GM18498 (cell line): Measurements from ENCODE around the gene STX18.

Experiments
- ATAC-seq: cut with Tn5 transposase; IDR thresholded peaks from one replicate; pipeline ENCODE4 v1.9.1; 2021; ENCODE audit warnings: mild to moderate bottlenecking, moderate library complexity; ENCODE audit not compliant: unreplicated experiment

STX18 gene

DNA sequence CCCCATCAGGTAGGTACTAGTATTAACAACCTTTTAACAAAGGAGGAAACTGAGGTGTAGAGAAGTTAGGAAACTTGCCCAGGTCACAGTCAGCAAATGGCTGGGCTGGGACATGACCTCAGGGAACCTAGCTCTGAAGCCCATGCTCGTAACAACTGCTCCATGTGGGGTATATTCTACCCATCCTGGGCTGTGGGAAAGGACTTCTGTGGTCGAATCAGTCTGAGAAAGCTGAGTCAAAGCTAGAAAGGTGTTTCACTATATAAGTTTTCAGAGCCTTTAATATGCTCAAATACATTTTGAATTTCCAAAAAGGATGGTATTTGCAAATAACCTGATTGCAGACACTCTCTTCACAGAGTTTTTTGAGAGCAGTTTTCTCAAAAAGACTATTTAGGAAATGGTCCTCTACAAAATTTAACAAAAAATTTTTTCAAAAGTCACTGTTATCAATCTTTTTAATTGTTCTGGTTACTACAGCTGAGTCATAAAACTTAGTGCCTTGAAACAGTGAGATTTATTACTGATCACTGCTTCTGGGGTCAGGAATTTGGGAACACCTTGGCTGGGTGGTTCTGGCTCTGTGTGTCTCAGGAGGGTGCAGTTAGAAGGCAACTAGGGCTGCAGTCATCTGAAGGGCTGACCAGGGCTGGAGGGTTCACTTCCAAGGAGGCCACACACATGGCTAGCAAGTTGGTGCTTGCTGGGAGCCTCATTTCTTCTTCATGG lies 101.4 kb downstream of the STX18 start:
- no peak for ATAC-seq

DNA sequence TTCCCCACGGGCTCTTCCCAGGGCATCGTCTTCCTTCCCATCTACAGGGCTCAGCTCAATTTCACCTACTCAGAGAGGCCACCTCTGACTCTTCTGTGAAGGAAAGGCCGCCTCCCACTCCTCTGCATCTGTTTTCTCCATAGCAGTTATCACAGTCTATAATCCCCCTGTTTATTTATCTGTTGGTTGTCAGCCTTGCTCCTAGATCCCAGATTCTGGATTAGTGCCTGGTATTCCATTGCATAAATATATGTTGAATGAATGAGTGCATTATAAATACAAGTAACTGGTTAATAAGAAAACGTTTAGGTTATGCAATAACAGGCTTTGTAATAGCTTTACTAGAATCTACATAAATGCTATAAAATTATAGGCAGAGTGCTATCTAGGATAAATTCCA lies 102.1 kb downstream of the STX18 start:
- ATAC-seq = no peak

DNA sequence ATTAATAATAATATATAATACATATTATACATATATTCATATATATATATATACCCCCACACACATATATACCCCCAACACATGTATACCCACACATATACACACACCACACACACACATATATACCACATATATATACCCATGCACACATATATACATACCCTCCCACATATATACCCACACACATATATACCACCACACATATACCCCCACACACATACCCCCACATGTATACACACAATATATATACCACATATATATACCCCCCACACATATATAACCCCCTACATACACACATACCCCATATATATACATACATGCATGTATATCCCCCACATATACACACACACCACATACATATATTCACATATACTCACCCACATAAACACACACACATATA lies 103.0 kb downstream of the STX18 start:
- ATAC-seq = no peak

DNA sequence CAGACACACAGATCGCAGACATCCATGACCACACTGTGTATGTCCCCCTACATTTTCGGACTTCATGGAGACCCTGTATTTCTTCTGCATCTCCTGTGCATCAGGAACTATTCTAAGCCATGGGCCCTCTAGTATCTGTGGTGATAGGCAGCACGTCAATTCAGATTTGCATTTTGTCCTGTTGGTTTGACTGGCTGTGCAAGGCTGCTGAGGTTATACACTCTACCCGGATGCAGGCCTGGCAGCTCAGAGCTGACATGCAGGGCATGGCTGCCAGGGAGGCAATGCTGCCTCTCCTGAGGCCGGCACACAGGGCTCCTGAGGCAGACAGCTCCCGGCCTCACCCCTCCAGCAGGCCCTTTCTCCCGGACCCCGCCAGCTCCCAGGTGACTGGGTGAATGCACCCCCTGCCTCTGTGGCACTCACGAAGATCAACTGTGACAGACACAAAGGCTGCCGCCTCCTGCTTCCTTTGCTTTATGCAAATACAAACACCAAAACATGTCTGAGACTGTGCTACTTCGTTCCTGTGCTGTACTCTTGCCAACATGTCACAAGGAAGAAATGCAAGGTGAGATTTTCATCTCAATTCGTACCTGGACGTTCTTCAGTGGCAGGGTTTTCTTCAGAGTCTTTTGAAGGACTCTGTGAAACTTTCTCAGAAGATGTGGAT lies 103.9 kb downstream of the STX18 start:
- ATAC-seq = no peak

DNA sequence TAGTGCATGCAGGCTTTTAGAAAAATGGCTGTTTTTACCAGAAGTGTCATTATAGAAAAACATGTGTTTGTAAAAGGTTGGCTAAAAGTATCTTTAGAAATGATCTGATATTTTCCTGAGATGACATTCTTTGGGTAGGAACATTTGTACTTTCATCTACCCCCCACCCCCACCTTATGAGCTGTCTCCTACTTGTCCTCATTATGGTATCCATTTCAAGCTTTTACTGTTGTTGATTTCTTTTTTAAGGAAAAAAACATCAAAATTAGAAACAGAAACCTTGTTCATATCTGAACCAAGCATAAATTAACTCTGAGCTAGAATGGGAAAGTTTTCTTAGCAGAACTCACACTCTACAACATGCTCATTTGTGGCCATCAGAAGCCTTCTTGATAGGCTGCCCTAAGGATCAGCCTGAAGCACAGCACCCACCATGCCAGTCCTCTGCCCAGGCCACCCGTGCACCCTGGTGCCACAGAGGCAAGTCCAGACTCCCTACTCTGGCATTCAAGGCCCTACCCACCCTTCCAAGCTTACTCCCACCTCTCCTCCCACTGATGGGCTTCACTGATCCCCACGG lies 105.5 kb downstream of the STX18 start:
- ATAC-seq = no peak

DNA sequence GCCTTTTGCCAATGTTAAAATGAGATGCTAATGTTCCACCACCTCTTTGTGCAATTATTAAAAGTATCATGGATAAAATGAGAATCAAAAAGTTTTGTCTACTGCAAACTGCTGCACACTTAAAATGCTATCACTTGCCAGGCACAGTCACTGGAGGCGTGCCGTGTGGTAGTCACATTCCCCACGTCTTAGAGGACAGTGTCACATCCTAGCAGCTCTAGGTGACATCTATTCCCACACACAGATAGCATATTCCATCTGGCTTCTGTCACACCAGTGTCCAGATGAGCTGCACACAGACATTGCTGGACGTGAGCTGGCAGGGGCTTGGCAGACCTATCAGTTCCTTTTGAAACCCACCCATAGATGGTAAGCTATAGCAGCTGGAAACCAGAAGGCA lies 107.9 kb downstream of the STX18 start:
- ATAC-seq = no peak

DNA sequence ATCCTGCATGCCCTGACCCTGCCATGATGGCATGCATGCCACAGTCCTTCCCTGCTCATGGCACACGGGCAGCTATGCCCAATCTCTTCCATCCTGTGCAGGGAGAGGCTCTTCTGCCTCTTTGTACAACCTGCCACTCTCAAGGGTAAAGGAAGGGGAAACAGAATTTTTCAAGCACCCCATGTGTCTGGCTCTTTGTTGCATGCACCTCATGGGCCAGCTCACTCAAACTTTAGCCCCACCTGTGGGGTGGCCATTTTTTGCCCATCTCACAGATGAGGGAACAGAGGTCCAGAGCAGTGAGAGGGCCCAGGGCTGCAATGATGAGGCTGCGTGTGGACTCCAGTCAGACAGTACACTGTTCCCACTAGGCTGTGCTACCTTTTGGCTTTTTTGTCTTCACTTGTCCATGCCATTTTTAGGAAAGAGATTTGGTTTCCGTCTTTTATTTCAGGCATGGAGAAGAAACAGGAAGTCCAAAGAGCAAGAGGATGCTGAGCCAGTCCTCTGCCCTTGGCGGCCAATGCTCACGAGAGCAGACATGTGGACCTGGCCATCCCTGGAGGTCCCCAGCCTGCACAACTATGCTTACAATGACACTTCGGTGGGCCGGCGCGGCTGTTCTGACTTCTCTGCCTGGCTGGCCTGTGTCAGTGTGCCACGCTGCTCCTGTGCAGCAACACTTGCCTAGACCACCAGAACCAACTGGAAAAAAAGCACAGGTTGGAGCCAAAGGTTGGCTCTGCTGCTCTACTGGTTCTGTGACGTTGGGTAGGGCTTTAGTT lies 109.3 kb downstream of the STX18 start:
- ATAC-seq = no peak

DNA sequence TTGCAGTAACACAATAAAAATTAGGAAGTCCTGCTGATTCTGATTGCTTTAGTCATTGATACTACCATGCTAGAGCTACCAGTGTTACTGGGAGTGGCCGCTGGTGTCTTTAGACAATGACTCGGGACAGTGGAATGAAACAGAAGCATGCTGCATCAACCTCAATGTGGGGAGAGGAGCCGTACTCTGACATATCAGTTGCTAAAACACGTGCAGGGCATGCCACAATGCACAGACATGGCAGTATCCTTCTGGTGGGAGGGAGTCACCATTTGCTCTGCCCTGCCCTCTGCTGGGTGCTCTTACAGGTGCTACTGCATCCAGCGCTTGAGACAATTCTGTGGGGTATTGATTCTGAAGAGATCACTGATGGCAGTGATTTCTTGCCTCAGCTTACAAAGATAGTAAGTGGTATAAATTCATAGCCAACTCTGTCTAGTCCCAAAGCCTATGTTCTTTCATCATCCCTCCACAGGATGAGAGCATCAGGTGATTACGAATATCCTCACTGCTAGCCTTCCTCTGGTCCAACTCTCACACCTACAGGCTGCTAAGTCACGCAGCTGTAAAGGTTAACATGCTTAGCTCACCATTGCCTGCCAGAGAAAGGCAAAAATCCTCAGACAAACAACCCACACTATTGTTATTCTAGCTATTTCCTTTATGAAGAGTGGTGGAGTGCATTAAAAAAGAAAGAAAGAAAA lies 111.2 kb downstream of the STX18 start:
- ATAC-seq = peak; percentile 66

DNA sequence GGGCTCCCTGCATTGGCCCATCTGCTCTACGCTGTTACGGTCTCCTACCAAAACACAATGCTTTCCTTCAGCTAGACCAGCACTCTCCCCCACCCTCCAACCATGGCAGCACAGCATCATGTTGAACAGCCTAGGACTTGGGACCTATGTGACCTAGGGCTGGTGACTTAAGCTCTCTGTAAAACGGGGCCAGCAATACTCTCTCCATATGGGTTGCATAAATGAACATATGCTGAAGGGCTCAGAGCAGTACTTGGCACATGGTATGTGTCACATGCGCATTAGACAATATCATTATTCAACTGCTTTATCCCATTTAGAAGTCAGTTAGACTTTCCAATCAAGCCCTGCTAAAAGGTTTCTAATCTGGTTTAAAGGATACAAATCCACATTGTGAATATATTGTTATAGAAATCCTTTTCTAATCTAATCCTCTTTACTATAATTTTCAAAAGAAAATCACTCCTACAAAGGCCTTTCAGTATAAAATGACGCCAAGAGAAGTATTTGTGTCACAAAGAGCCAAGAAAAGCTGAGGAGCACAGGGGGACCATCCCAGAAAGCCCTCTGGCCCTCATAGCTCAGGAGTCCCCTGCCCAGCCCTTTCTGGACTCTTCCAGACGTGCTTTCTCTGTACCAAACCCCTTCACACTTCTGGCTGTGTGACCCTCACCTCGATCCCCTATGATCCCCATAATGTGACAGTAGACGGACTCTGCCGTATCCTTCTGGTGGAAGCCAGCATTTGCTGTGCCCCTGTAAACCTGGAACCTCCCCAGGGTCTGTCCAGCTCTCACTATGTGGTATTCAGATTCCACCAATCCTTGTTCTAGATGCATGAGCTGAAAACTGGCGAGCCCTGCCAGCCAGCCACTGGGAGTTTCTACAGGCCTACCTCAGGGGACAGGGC lies 112.6 kb downstream of the STX18 start:
- ATAC-seq = no peak

DNA sequence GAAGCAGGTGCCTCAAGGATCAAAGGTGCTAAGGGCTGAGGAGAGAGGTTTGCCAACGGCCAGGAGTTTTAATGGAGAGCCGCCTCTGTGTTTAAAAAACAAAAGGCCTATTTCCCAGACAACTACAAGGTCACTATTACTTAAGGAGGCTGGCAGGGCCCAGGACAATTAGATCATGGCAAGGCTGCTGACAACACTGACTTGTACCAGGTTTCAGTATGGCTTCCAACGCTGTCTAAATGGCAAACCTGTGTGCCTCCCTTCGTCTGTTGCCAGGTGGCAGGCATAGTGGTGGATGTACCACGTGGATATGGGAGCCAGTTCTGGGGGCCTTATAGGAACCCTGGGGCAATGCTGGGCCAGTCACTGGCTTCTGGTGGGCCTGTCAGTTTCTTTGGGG lies 114.0 kb downstream of the STX18 start:
- no peak for ATAC-seq

DNA sequence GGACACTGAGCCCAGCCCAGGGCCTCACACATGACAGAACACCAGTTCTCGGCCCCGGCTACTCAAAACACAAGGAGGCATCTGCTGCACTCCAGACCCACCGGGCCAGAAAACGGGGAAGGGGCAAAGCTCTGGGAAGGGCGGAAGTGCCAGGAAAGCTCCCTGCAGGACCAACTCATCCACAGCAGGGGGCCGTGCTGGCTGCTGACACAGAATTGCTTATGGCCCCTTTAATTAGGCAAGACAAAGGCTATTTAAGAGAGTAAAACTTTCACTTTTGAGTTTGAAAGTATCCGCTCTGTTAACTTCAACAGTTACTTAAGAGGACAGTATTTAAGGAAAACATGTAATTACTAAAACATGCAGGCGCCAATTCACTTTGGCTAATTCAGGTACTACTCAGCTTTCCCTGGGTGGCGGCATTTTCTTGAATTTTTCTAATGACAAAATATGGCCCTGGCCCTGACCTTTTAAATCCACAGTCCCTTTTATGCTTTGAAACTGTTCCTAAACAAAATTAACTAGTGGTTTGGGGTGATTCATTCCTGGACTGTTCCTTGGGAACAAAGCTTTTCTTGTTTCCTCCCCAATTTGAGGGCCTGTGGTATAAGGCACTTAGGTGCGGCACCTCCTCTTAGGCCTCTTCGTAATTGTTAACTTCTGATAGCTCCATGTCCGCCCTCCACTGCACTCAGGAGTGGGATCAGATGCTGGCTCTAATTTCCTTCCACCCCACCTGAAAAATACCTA lies 114.6 kb downstream of the STX18 start:
- ATAC-seq = no peak

DNA sequence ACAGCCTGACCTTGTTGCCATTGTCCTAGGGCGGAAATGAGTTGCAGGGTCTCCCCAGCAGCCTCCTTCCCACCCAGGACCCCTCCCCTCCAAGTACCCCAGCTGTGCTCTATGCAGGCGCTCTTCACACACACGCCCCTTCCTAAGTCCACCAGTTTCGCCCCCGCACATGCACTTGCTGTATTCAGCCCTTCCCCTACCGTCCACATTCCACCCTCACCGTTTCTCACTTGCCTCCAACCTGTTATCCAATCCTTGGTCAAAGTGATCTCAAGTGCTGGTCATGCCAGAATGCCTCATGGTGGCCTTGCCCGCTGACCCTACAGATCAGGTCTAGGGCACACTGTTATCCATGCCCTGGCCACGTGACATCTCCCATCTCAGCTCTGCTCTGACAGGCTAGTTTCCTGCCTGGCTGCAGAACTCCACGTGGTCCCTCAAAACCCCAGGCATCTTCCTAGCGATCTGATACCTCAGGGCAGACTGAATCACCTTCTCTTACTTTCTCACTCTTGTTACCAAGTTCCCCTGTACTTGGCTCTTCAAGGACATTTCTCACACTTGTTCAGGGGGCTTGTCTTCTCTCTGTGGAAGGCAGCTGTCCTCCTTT lies 115.2 kb downstream of the STX18 start:
- no peak for ATAC-seq

DNA sequence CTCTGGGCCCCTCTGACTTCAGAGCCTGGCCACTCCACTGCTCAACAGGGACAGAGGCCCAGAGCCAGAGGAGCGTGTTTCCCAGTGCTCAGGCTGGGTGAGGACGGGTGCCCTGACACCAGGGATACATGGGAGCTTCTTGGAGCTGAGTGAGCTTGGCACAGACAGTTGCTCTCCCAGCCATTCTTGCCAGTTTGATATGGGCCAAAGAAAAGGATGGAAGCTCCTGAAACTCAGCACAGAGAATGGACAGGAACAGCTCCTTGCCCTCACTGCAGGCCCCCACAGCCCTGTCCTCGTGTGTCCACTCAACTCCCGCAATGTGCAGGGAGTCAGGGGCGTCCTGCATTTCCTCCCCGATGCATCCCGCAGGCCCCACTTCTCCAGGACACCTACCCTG lies 116.2 kb downstream of the STX18 start:
- no peak for ATAC-seq

DNA sequence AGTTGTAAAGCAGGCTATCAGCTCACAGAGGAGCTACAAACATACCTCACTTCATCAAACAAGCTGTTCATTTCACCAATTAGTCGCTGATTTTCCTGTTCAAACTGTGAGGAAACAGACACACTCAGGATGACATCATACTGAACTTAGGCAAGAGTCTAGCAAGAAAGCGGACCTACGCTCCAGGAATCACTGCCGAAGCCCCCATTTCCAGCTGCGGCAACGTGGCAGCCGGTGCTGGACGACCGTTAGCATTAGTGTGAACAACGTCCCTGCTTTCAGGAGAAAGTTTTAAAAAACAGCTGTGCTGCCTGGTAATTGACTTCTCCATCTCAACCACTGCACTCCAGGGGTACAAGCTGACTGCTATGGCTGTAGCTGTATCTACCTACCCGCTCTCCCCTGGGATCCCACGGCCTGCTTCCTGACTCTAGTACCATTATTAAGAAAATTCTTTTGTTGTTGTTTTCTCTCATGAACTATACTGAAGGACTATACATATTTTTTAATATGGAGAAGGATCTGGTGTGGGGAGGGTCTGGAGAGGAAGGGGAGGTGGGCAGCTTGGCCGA lies 116.6 kb downstream of the STX18 start:
- ATAC-seq = no peak

DNA sequence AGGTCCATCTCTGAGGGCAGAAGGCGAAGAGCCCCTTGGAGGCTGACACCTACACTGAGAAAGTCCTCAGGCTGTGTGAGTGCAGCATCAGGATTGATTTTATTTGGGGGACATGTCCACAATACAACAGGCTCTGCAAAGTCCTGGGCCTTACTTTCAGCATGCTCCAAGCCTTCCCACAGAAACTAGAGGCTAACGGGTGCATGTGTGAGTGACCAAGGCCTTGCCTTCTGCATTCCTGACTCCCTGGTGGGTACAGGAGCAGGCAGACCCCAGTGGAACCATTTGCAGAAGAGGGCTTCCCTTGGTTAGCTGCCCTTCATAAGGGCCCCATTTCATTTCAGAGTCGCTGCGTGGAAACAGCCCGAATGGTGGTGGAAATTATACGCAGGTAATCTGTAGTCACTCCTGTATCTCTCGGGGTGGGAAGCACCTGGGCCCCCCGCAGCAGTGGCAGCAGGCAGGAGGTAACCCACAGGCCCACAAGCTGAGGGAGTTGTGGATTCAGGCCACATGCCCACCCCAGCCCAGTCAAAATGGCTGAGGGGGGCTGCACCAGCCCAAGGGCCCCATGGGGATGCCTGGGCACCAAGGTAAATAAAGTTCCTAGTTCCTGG lies 117.2 kb downstream of the STX18 start:
- no peak for ATAC-seq

DNA sequence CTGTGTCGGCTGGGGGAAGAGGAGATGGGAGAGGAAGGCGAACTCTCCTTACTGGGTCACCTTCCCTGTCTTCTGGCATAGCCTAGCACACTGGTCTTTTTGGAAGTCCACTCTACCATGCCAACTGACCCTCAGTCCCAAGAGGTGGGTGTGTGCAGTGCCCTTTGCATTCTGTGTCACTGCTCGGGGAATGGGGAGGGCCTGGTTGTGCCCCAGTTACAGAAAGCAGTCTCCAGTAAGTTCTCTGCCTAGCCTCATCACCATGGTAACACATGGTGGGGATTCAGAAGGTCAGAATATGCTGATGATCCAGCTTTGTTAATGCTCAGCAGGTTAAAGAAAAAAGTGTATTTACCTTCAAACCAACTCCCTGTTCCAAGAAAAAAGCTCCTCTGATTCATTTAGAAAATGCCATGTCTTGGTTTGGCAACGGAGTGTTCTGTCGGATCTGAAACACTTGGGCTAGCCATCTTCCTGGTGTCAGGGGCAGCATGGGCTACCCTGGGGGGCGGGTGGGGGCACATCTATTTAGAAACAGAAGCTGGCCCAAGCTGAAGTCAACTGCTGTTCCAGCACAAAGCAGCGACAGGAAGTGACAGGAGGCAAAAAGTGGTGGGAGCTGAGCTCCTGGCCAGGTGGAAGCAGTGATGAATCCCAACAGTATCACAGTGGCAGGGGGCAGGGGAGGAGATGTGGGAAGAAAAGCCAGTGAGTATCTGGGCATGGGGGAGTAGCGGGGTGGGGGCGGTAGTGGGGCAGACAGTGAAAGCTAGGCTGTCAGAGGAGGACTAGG lies 117.9 kb downstream of the STX18 start:
- no peak for ATAC-seq

DNA sequence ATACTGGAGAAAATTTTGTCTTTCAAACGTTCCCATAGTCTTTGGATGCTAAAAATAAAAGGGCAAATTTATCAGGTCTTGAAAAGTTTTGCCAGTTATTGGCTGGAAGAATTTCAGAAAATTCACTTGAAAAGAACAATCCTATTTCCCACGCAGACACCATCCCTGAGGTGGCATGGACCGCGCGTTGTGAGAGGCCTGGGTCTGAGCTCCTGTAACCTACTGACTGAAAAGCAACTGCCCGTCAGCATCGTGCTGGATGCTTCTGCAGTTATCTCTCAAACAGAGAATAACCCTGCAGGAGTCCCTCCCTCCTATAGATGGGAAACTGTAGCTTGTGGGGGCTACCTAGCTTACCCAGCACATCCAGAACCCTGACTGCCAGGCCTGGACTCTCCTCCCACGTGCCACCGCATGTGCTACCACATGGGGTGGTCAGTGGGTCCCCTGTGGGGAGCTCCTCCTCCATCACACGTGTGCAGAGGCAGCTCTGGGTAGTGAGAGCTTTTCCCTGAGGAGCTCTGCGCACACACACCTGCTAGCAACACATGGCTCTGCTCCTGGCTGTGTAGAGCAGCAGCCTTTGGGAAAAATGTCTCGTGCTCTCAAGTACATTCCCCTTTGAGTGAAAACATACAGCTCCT lies 118.9 kb downstream of the STX18 start:
- ATAC-seq = no peak
